HepG2 (cell line): ENCODE results near the gene MTRF1. TPM values are rescaled to one million over a fixed set of nuclear protein-coding genes. Genes with fewer than 3 reads are reported as not detected.

Experiments used
- EEA1 ChIP-seq: sonication (generic); formaldehyde crosslinking; IDR thresholded peaks from 2 replicates; pipeline ENCODE4 v1.5.1; 2020; ENCODE audit warnings: mild to moderate bottlenecking, missing genetic modification reagents, borderline replicate concordance
- FOXK2 ChIP-seq: fragments of 450-650 bp; IDR thresholded peaks from 2 replicates; pipeline ENCODE4 v1.6.1; 2016
- FOXM1 ChIP-seq: sonication (generic); formaldehyde crosslinking; IDR thresholded peaks from 2 replicates; pipeline ENCODE4 v1.5.0; 2020; ENCODE audit warnings: missing genetic modification reagents
- IKZF1 ChIP-seq: fragments of 450-650 bp; IDR thresholded peaks from 2 replicates; pipeline ENCODE4 v1.7.1; 2016
- JDP2 ChIP-seq: sonication (generic); formaldehyde crosslinking; IDR thresholded peaks from 2 replicates; pipeline ENCODE4 v1.8.1; 2022; ENCODE audit warnings: missing genetic modification reagents, borderline replicate concordance
- MEIS1 ChIP-seq: sonication (generic); formaldehyde crosslinking; IDR thresholded peaks from 2 replicates; pipeline ENCODE4 v1.9.0; 2021; ENCODE audit warnings: mild to moderate bottlenecking, missing genetic modification reagents, moderate library complexity, borderline replicate concordance
- NFE2L1 ChIP-seq: sonication (generic); formaldehyde crosslinking; IDR thresholded peaks from 2 replicates; pipeline ENCODE4 v1.4.0; 2020; ENCODE audit warnings: missing genetic modification reagents, mild to moderate bottlenecking, borderline replicate concordance
- PRMT3 ChIP-seq: sonication (generic); formaldehyde crosslinking; IDR thresholded peaks from 2 replicates; pipeline ENCODE4 v1.8.1; 2022; ENCODE audit warnings: low read depth, mild to moderate bottlenecking, moderate library complexity, missing genetic modification reagents, borderline replicate concordance
- SALL2 ChIP-seq: sonication (generic); formaldehyde crosslinking; IDR thresholded peaks from 2 replicates; pipeline ENCODE4 v1.8.1; 2023; ENCODE audit warnings: mild to moderate bottlenecking, missing genetic modification reagents, inconsistent platforms
- SUZ12 ChIP-seq: fragments of 150-350 bp; IDR thresholded peaks from 2 replicates; pipeline ENCODE4 v1.6.1; 2014; ENCODE audit warnings: low read depth, low read length
- ZBTB1 ChIP-seq: sonication (generic); formaldehyde crosslinking; IDR thresholded peaks from 2 replicates; pipeline ENCODE4 v1.4.0; 2020; ENCODE audit warnings: missing genetic modification reagents, borderline replicate concordance
- polyA plus RNA-seq, 8 experiments: library from polyadenylated mRNA; depleted of rRNA in 3 of 8; stranded (reverse) in 7 of 8; unstranded in 1 of 8; fragments of >200 nt; fragmentation: Illumina TruSeq in 4 of 8; extraction: Trizol in 4 of 8; gene quantifications; 2 replicates each; pipeline versions ENCODE4 v1.2.1 to v1.2.3, GENCODE V29; 2011 to 2016; ENCODE audit warnings: low read depth in 4 of 8, missing spikeins in 1 of 8, mixed read lengths in 1 of 8; ENCODE audit not compliant: insufficient read depth in 1 of 8
- total RNA-seq, 5 experiments: library from RNA; depleted of rRNA; stranded (reverse); fragments of >200 nt; fragmentation: Illumina TruSeq; extraction: Trizol; gene quantifications; 2 replicates each; pipeline ENCODE4 v1.2.3, GENCODE V29; 2016; ENCODE audit warnings: low read depth in 1 of 5
- TF ChIP-seq, protein P1 (sequence below): sonication (generic); formaldehyde crosslinking; IDR thresholded peaks from 2 replicates; pipeline ENCODE4 v1.5.1; 2020; ENCODE audit warnings: mild to moderate bottlenecking, missing genetic modification reagents, borderline replicate concordance
- TF ChIP-seq, protein P2 (sequence below): sonication (generic); formaldehyde crosslinking; IDR thresholded peaks from 2 replicates; pipeline ENCODE4 v1.9.0; 2021; ENCODE audit warnings: mild to moderate bottlenecking, missing genetic modification reagents
- TF ChIP-seq, protein P3 (sequence below): sonication (generic); formaldehyde crosslinking; IDR thresholded peaks from 2 replicates; pipeline ENCODE4 v1.4.0; 2020; ENCODE audit warnings: mild to moderate bottlenecking, missing genetic modification reagents
- TF ChIP-seq, protein P4 (sequence below): sonication (generic); formaldehyde crosslinking; IDR thresholded peaks from 2 replicates; pipeline ENCODE4 v1.4.0; 2020; ENCODE audit warnings: low read depth, mild to moderate bottlenecking, missing genetic modification reagents

MTRF1 gene
- total and polyA plus RNA-seq, 2 of the 13 experiments (the other 11 are each of a cell fraction or from before 2014, with no cell fraction given): 21.6 to 27.2 TPM

DNA sequence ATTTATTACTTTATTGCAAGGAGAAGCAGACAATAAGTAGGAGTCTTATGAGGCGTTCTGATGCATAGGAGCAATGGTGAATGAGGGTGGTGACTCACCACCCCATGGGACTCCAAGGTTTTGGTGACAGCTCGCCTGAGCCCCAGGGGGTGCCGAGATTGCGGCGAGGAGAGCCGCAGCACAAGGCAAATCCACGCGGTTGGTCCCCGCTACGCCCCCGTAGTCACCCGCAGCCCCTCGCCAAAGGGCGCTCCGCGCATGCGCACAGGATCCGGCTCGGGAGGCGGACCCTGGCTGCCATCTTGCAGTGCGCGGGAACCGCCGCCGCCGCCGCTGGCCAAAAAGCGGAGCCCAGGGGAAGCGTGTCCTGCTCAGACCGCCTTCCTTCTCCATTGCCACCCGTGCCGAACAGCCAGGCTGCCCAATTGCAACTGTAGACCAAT lies 47.6 kb upstream of the MTRF1 start, which contains the start of gene NAA16 (continued):
- TF ChIP-seq, protein P1, sequence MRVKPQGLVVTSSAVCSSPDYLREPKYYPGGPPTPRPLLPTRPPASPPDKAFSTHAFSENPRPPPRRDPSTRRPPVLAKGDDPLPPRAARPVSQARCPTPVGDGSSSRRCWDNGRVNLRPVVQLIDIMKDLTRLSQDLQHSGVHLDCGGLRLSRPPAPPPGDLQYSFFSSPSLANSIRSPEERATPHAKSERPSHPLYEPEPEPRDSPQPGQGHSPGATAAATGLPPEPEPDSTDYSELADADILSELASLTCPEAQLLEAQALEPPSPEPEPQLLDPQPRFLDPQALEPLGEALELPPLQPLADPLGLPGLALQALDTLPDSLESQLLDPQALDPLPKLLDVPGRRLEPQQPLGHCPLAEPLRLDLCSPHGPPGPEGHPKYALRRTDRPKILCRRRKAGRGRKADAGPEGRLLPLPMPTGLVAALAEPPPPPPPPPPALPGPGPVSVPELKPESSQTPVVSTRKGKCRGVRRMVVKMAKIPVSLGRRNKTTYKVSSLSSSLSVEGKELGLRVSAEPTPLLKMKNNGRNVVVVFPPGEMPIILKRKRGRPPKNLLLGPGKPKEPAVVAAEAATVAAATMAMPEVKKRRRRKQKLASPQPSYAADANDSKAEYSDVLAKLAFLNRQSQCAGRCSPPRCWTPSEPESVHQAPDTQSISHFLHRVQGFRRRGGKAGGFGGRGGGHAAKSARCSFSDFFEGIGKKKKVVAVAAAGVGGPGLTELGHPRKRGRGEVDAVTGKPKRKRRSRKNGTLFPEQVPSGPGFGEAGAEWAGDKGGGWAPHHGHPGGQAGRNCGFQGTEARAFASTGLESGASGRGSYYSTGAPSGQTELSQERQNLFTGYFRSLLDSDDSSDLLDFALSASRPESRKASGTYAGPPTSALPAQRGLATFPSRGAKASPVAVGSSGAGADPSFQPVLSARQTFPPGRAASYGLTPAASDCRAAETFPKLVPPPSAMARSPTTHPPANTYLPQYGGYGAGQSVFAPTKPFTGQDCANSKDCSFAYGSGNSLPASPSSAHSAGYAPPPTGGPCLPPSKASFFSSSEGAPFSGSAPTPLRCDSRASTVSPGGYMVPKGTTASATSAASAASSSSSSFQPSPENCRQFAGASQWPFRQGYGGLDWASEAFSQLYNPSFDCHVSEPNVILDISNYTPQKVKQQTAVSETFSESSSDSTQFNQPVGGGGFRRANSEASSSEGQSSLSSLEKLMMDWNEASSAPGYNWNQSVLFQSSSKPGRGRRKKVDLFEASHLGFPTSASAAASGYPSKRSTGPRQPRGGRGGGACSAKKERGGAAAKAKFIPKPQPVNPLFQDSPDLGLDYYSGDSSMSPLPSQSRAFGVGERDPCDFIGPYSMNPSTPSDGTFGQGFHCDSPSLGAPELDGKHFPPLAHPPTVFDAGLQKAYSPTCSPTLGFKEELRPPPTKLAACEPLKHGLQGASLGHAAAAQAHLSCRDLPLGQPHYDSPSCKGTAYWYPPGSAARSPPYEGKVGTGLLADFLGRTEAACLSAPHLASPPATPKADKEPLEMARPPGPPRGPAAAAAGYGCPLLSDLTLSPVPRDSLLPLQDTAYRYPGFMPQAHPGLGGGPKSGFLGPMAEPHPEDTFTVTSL: no peak
- TF ChIP-seq, protein P2, sequence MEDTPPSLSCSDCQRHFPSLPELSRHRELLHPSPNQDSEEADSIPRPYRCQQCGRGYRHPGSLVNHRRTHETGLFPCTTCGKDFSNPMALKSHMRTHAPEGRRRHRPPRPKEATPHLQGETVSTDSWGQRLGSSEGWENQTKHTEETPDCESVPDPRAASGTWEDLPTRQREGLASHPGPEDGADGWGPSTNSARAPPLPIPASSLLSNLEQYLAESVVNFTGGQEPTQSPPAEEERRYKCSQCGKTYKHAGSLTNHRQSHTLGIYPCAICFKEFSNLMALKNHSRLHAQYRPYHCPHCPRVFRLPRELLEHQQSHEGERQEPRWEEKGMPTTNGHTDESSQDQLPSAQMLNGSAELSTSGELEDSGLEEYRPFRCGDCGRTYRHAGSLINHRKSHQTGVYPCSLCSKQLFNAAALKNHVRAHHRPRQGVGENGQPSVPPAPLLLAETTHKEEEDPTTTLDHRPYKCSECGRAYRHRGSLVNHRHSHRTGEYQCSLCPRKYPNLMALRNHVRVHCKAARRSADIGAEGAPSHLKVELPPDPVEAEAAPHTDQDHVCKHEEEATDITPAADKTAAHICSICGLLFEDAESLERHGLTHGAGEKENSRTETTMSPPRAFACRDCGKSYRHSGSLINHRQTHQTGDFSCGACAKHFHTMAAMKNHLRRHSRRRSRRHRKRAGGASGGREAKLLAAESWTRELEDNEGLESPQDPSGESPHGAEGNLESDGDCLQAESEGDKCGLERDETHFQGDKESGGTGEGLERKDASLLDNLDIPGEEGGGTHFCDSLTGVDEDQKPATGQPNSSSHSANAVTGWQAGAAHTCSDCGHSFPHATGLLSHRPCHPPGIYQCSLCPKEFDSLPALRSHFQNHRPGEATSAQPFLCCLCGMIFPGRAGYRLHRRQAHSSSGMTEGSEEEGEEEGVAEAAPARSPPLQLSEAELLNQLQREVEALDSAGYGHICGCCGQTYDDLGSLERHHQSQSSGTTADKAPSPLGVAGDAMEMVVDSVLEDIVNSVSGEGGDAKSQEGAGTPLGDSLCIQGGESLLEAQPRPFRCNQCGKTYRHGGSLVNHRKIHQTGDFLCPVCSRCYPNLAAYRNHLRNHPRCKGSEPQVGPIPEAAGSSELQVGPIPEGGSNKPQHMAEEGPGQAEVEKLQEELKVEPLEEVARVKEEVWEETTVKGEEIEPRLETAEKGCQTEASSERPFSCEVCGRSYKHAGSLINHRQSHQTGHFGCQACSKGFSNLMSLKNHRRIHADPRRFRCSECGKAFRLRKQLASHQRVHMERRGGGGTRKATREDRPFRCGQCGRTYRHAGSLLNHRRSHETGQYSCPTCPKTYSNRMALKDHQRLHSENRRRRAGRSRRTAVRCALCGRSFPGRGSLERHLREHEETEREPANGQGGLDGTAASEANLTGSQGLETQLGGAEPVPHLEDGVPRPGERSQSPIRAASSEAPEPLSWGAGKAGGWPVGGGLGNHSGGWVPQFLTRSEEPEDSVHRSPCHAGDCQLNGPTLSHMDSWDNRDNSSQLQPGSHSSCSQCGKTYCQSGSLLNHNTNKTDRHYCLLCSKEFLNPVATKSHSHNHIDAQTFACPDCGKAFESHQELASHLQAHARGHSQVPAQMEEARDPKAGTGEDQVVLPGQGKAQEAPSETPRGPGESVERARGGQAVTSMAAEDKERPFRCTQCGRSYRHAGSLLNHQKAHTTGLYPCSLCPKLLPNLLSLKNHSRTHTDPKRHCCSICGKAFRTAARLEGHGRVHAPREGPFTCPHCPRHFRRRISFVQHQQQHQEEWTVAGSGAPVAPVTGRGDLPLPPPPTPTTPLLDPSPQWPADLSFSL (CRISPR knock-in tag): no peak
- no peak for TF ChIP-seq PRMT3 (CRISPR knock-in tag)
- TF ChIP-seq, protein P3, sequence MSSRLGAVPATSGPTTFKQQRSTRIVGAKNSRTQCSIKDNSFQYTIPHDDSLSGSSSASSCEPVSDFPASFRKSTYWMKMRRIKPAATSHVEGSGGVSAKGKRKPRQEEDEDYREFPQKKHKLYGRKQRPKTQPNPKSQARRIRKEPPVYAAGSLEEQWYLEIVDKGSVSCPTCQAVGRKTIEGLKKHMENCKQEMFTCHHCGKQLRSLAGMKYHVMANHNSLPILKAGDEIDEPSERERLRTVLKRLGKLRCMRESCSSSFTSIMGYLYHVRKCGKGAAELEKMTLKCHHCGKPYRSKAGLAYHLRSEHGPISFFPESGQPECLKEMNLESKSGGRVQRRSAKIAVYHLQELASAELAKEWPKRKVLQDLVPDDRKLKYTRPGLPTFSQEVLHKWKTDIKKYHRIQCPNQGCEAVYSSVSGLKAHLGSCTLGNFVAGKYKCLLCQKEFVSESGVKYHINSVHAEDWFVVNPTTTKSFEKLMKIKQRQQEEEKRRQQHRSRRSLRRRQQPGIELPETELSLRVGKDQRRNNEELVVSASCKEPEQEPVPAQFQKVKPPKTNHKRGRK (CRISPR knock-in tag): no peak
- no peak for TF ChIP-seq FOXK2
- no peak for TF ChIP-seq IKZF1
- no peak for TF ChIP-seq SALL2
- TF ChIP-seq ZBTB1 (CRISPR knock-in tag): no peak
- TF ChIP-seq FOXM1: no peak
- TF ChIP-seq SUZ12: no peak
- no peak for TF ChIP-seq EEA1 (CRISPR knock-in tag)
- no peak for TF ChIP-seq NFE2L1 (CRISPR knock-in tag)
- TF ChIP-seq JDP2: no peak
- no peak for TF ChIP-seq MEIS1 (CRISPR knock-in tag)
- TF ChIP-seq, protein P4, sequence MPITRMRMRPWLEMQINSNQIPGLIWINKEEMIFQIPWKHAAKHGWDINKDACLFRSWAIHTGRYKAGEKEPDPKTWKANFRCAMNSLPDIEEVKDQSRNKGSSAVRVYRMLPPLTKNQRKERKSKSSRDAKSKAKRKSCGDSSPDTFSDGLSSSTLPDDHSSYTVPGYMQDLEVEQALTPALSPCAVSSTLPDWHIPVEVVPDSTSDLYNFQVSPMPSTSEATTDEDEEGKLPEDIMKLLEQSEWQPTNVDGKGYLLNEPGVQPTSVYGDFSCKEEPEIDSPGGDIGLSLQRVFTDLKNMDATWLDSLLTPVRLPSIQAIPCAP (CRISPR knock-in tag): no peak
